ENCODE measurements around the gene RNASE13.

- TF ChIP-seq, protein P1, sequence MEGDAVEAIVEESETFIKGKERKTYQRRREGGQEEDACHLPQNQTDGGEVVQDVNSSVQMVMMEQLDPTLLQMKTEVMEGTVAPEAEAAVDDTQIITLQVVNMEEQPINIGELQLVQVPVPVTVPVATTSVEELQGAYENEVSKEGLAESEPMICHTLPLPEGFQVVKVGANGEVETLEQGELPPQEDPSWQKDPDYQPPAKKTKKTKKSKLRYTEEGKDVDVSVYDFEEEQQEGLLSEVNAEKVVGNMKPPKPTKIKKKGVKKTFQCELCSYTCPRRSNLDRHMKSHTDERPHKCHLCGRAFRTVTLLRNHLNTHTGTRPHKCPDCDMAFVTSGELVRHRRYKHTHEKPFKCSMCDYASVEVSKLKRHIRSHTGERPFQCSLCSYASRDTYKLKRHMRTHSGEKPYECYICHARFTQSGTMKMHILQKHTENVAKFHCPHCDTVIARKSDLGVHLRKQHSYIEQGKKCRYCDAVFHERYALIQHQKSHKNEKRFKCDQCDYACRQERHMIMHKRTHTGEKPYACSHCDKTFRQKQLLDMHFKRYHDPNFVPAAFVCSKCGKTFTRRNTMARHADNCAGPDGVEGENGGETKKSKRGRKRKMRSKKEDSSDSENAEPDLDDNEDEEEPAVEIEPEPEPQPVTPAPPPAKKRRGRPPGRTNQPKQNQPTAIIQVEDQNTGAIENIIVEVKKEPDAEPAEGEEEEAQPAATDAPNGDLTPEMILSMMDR (IDR thresholded peaks at IDR 0.05), result no peak
- TF ChIP-seq OVOL2 (CRISPR knock-in tag; IDR thresholded peaks at IDR 0.05; ENCODE audit: borderline replicate concordance), result no peak
- no peak for TF ChIP-seq SMAD4 (CRISPR knock-in tag; IDR thresholded peaks at IDR 0.05)
- no peak for TF ChIP-seq HMGXB4 (CRISPR knock-in tag; IDR thresholded peaks at IDR 0.05)
- TF ChIP-seq, protein P2, sequence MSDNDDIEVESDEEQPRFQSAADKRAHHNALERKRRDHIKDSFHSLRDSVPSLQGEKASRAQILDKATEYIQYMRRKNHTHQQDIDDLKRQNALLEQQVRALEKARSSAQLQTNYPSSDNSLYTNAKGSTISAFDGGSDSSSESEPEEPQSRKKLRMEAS (CRISPR knock-in tag; IDR thresholded peaks at IDR 0.05), result no peak
- TF ChIP-seq RELA (CRISPR knock-in tag; IDR thresholded peaks at IDR 0.05; ENCODE audit: borderline replicate concordance), result no peak
- no peak for TF ChIP-seq TEAD4 (CRISPR knock-in tag; IDR thresholded peaks at IDR 0.05)
- TF ChIP-seq, protein P3, sequence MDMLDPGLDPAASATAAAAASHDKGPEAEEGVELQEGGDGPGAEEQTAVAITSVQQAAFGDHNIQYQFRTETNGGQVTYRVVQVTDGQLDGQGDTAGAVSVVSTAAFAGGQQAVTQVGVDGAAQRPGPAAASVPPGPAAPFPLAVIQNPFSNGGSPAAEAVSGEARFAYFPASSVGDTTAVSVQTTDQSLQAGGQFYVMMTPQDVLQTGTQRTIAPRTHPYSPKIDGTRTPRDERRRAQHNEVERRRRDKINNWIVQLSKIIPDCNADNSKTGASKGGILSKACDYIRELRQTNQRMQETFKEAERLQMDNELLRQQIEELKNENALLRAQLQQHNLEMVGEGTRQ (CRISPR knock-in tag; IDR thresholded peaks at IDR 0.05), result no peak
- no peak for TF ChIP-seq ATF1 (CRISPR knock-in tag; IDR thresholded peaks at IDR 0.05)
These were observed 38.1 kb downstream of the RNASE13 start for GRCh38 chr14:20996521-20996920.
